GM21526 (cell line): ENCODE measurements around the gene SPINK4.

Experiments
- ATAC-seq: cut with Tn5 transposase; IDR thresholded peaks from one replicate; pipeline ENCODE4 v1.9.1; 2021; ENCODE audit warnings: moderate library complexity; ENCODE audit not compliant: unreplicated experiment, low FRiP score

Gene SPINK4

DNA sequence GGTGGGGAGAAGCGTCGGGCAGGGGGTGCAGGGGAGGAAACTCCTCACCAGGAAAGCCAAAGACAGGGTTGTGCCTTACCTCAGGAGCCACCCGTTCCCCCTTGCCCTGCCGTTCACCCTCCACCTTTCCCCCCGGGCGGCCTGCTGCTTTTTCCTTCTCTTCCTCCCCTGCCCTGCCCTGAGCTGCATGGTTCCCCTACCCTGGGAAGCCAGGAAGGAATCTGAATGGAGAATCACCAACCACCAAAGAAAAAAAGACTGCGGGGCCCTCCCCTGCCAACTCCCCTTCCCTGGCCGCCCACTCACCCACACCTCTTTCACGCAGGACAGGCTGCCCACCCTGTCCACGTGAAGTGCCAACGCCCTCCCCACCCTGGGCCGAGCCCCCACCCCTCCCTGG lies 49.5 kb downstream of the SPINK4 start:
- no peak for ATAC-seq

- ATAC-seq = peak; percentile 22
Measured at GRCh38 chr9:33289936-33290246, 49.9 kb downstream of the SPINK4 start.

GRCh38 chr9:33290247-33291030 lies 50.5 kb downstream of the SPINK4 start, which contains the start of gene NFX1:
TSS of gene NFX1 (plus strand) at chr9:33290516. CDS start at chr9:33290573, 57 bp downstream.
- peak; percentile 74 for ATAC-seq

DNA sequence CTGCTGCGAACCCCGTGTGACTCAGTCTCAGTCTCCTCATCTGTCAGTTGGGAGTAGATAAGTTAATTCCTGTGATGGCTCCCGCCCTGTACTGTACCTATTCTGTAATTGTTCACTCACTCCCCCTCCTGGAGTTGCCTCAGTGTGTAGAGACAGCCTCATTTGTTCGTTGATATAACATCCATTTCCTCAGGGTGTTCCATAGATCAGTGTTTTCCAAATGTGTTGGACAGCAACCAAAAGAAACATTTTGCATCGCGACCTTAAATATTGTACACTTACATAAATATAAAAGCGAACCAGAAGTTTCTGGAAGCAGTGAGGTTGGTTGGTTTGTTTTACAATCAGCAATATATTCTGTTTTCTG lies 51.0 kb downstream of the SPINK4 start:
- ATAC-seq = peak; percentile 3

DNA sequence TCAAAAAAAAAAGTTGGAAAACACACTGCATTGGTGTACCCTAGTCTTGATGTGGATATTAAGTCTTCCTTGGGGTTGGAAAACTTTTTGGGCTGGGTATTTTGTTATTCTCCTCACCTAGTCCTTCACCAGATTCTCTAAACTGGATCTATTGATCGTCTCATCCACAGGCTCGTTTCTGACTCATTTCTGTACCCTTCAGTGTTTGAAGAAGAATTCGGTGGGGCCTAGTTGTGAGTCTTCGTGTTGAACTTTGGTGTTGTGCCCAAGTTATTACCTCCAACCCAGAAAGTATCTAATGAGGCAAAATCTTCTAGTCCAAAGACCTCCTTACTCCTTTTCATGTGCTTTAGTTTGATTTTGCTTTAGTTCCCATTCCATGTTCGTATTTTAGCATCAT lies 51.9 kb downstream of the SPINK4 start:
- no peak for ATAC-seq

DNA sequence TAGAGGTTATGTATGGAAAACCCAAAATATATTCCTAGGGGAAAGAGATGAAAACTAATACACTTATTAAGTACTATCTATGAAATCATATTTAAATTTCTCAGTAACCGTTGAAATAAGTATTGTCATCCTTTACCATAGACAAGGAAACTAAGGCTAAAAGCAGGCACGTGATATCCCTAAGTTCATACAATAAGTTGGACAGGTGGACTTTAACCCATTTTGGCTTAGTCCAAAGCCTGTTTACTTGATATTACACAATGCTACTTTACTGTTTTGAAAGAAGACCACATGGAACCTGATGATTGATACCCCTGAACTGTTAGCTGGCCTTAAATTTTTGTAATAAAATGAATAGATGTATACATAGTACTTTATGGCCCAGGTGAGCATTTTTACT lies 53.8 kb downstream of the SPINK4 start:
- ATAC-seq = no peak

GRCh38 chr9:33294670-33295432 lies 54.9 kb downstream of the SPINK4 start:
- ATAC-seq = no peak

DNA sequence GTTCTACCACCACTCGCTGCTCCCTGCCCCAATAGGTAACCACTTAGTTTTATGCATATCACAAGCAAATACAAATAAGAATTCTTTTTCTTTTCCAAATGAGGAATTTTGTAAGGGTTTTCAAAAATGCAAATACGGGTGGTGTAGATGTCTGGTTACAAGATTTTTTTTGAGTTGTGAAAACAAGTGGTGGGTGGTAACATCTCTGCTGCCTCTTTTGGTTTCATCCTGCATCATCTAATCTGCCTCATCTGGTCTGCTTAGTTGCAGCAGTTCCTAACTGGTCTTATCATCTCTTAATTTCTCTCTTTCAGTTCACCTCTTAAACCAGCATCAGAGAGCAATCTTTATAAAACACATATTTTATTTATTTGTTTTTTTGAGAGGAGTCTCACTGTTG lies 55.6 kb downstream of the SPINK4 start:
- no peak for ATAC-seq

DNA sequence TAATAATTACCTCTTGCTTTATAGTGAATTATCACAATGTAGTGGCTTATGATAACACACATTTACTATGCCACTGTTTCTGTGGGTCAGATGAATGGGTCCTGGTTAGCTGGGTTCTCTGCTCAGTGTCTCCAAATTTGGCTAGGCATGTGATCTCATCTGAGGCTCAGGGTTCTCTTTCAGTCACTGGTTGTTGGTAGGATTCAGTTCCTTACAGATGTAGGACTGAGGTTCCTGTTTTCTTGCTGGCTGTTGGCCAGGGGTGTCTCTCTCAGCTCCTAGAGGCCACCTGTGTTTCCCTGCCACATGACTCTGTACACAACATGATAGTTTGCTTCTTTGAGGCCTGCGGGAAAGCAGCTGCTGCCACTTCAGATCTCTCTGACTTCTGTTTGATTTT lies 57.5 kb downstream of the SPINK4 start:
- ATAC-seq = peak; percentile 81
